Measurements from ENCODE around the gene SAC3D1. TPM values are rescaled to one million over a fixed set of nuclear protein-coding genes. Genes with fewer than 3 reads are reported as not detected.
A peak's percentile ranks its signal among the peaks of the same experiment; 100 is the strongest.
"Not testable (repeated sequence)": the region's sequence is repeated elsewhere in the genome, so short reads cannot be mapped to it uniquely, and the experiment has no call there.

Gene SAC3D1
- polyA plus RNA-seq, 1 of the 3 experiments (the other 2 are of a cell fraction) = 22.5 TPM

DNA sequence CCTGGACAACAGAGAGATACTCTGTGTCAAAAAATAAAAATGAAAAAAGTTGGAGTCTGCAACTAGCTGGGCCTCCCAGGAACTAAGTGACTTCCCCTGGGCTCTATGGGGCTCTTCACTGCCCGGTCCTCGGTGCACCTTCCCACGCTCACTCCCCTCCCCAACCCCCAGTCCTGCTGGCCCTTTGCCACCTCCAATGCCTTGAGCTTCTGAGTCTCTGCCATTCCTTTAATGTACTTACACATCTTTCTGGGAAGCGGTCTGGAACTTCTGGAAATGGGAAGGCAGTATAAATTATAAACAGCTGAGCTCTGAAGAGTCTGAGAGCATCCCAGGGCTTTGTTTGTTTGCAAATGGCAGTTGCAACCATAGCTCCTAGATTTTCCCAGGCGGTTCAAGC, 38.3 kb upstream of the SAC3D1 start (continued):
- no peak for TF ChIP-seq RXRA (IDR thresholded peaks at IDR 0.05; ENCODE audit: borderline replicate concordance, low read depth)
- TF ChIP-seq FOXJ3 (CRISPR knock-in tag; IDR thresholded peaks at IDR 0.05) = no peak
- TF ChIP-seq SMC3 (IDR thresholded peaks at IDR 0.05; ENCODE audit: low read depth, low read length) = no peak
- TF ChIP-seq TEAD4 (IDR thresholded peaks at IDR 0.05; ENCODE audit: borderline replicate concordance, insufficient read depth) = no peak
- no peak for TF ChIP-seq FOXM1 (IDR thresholded peaks at IDR 0.05; ENCODE audit: low read depth)
- no peak for TF ChIP-seq YY1 (IDR thresholded peaks at IDR 0.05; ENCODE audit: low read depth)
- TF ChIP-seq, protein P1, sequence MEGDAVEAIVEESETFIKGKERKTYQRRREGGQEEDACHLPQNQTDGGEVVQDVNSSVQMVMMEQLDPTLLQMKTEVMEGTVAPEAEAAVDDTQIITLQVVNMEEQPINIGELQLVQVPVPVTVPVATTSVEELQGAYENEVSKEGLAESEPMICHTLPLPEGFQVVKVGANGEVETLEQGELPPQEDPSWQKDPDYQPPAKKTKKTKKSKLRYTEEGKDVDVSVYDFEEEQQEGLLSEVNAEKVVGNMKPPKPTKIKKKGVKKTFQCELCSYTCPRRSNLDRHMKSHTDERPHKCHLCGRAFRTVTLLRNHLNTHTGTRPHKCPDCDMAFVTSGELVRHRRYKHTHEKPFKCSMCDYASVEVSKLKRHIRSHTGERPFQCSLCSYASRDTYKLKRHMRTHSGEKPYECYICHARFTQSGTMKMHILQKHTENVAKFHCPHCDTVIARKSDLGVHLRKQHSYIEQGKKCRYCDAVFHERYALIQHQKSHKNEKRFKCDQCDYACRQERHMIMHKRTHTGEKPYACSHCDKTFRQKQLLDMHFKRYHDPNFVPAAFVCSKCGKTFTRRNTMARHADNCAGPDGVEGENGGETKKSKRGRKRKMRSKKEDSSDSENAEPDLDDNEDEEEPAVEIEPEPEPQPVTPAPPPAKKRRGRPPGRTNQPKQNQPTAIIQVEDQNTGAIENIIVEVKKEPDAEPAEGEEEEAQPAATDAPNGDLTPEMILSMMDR (IDR thresholded peaks at IDR 0.05) = no peak
- TF ChIP-seq NFIC (IDR thresholded peaks at IDR 0.05; ENCODE audit: borderline replicate concordance) = no peak
- TF ChIP-seq MXI1 (IDR thresholded peaks at IDR 0.05; ENCODE audit: low read depth, low read length) = no peak
- no peak for TF ChIP-seq NRF1 (IDR thresholded peaks at IDR 0.05; ENCODE audit: low read depth, low read length)

DNA sequence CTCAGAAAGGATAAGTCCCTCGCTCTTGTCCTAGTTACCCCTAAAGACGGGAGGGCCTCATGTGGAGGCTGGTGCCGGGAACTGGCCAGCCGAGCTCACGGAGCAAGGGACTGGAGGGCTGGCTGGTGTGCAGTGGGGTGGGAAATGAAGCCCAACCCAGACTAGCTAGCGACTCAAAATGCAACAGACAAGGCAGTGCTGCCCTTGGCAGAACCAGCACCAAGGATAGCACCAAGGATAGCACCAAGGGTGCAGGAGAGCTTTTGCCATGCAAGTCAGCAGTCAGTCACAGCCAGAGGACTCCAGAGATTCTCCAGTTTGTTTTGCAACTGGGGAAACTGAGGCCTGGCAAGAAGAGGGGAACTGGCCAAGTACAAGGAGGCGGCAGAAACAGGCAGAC, 37.7 kb upstream of the SAC3D1 start:
- Histone ChIP-seq H3K36me3 (replicated peaks in 1 of 2; ENCODE audit: control insufficient read depth in 1 of 2, insufficient read depth in 2 of 2, low read length in 1 of 2) (no peaks in the 10 kb centered on the region), H3K4me1 (ENCODE audit: control insufficient read depth in 1 of 2, insufficient read depth in 2 of 2, low read depth in 1 of 2, low read length in 1 of 2) (peaks cover 0 to 5% of the 10 kb centered on the region in 2 experiments; a peak in 1 of 4 replicates), H3K27ac (ENCODE audit: low read depth in 2 of 2, low read length in 1 of 2) (no peak overlapping the region), H3F3A (replicated peaks; ENCODE audit: insufficient read depth) (no peaks in the 10 kb centered on the region), H3K9me3 (no peaks in the 10 kb centered on the region), H2AFZ (ENCODE audit: low read depth) (no peak overlapping the region), H3K4me3 (ENCODE audit: low read depth in 2 of 2, low read length in 1 of 2) (no peak overlapping the region), H3K79me2 (ENCODE audit: insufficient read depth) (no peaks in the 10 kb centered on the region), H3K9me2 (no peaks in the 10 kb centered on the region), H3K9ac (no peak overlapping the region), H4K20me1 (ENCODE audit: insufficient read depth) (no peaks in the 10 kb centered on the region), H3K4me2 (no peak overlapping the region), H3K27me3 (ENCODE audit: insufficient read depth) (no peaks in the 10 kb centered on the region)
- no peak for TF ChIP-seq ZBTB33 (IDR thresholded peaks at IDR 0.05; ENCODE audit: borderline replicate concordance, low read depth)
- TF ChIP-seq, protein P2, sequence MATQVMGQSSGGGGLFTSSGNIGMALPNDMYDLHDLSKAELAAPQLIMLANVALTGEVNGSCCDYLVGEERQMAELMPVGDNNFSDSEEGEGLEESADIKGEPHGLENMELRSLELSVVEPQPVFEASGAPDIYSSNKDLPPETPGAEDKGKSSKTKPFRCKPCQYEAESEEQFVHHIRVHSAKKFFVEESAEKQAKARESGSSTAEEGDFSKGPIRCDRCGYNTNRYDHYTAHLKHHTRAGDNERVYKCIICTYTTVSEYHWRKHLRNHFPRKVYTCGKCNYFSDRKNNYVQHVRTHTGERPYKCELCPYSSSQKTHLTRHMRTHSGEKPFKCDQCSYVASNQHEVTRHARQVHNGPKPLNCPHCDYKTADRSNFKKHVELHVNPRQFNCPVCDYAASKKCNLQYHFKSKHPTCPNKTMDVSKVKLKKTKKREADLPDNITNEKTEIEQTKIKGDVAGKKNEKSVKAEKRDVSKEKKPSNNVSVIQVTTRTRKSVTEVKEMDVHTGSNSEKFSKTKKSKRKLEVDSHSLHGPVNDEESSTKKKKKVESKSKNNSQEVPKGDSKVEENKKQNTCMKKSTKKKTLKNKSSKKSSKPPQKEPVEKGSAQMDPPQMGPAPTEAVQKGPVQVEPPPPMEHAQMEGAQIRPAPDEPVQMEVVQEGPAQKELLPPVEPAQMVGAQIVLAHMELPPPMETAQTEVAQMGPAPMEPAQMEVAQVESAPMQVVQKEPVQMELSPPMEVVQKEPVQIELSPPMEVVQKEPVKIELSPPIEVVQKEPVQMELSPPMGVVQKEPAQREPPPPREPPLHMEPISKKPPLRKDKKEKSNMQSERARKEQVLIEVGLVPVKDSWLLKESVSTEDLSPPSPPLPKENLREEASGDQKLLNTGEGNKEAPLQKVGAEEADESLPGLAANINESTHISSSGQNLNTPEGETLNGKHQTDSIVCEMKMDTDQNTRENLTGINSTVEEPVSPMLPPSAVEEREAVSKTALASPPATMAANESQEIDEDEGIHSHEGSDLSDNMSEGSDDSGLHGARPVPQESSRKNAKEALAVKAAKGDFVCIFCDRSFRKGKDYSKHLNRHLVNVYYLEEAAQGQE (IDR thresholded peaks at IDR 0.05; ENCODE audit: low read depth, low read length) = peak; percentile 96
- POLR2A ChIA-PET = no interaction called here
- CTCF ChIA-PET = interaction anchor here (0.7 to 3.4 kb wide), 3 partner anchors 11 to 109 kb away, joined by 3 to 26 read pairs (median 3); partner anchors contain the start of gene ARL2
- no peak for DNase-seq
- 87% methylated on average over 7 of the region's 7 CpGs for WGBS (ENCODE audit: low lambda C conversion rate)

DNA sequence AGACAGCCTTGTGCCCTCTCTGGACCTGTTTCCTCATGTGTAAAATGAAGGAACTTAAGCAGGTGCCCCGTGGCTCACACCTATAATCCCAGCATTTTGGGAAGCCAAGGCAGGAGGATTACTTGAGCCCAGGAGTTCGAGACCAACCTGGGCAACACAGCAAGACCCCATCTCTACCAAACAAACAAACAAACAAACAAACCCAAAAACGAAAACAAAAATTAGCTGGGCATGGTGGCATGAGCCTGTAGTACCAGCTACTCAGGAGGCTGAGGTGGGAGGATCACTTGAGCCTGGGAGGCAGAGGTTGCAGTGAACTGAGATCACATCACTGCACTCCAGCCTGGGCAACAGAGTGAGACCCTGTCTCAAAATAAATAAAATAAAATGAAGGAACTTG, 37.0 kb upstream of the SAC3D1 start:
- not testable (repeated sequence) for H4K20me1 ChIP-seq (ENCODE audit: insufficient read depth); H3K9me2 ChIP-seq
- CTCF ChIA-PET = interaction anchor here (0.7 to 3.4 kb wide), 3 partner anchors 9 to 15 kb away, joined by 3 to 26 read pairs (median 4); partner anchors contain the start of gene ARL2

More for the DNA sequence above, 37.0 kb upstream of the SAC3D1 start:
- H3K4me3 ChIP-seq (ENCODE audit: low read depth in 2 of 2, low read length in 1 of 2); H3K9me3 ChIP-seq; DNase-seq; H3K27me3 ChIP-seq (ENCODE audit: insufficient read depth); H3K79me2 ChIP-seq (ENCODE audit: insufficient read depth); H2AFZ ChIP-seq (ENCODE audit: low read depth); H3K4me2 ChIP-seq; H3K36me3 ChIP-seq (replicated peaks in 1 of 2; ENCODE audit: control insufficient read depth in 1 of 2, insufficient read depth in 2 of 2, low read length in 1 of 2); H3K4me1 ChIP-seq (ENCODE audit: control insufficient read depth in 1 of 2, insufficient read depth in 2 of 2, low read depth in 1 of 2, low read length in 1 of 2); H3F3A ChIP-seq (replicated peaks; ENCODE audit: insufficient read depth); H3K9ac ChIP-seq; H3K27ac ChIP-seq (ENCODE audit: low read depth in 2 of 2, low read length in 1 of 2): not testable (repeated sequence)
- POLR2A ChIA-PET = interaction anchor here (1.0 kb wide), 1 partner anchor 9 kb away, joined by 3 read pairs; no protein-coding TSS in a partner anchor
- WGBS (ENCODE audit: low lambda C conversion rate) = 23% methylated on average over 3 of the region's 3 CpGs

All from SK-N-SH (cell line).